ENCODE data around the gene PPP4R1. TPM values are rescaled to one million over a fixed set of nuclear protein-coding genes. Genes with fewer than 3 reads are reported as not detected.
A peak's percentile ranks its signal among the peaks of the same experiment; 100 is the strongest.
"Not testable (repeated sequence)": the region's sequence is repeated elsewhere in the genome, so short reads cannot be mapped to it uniquely, and the experiment has no call there.

PPP4R1 gene
- total RNA-seq, 1 experiment from 2014 or later, result 65.2 TPM

GRCh38 chr18:9642799-9643462 lies 28.6 kb upstream of the PPP4R1 start:
- intact Hi-C loops (cut with micrococcal nuclease; ENCODE audit: unreplicated experiment), result no loop called here
- no TSS peak for BruUV-seq (replicated peaks)
- CTCF ChIA-PET, result no interaction called here
- no peaks in the 10 kb centered on the region for H3K36me3 ChIP-seq (ENCODE audit: insufficient read depth, low read length, poor library complexity, severe bottlenecking)
- POLR2A ChIA-PET (ENCODE audit: low non-redundant PET), result no interaction called here
- peak overlapping the region; percentile 25 for H3K27ac ChIP-seq (ENCODE audit: low read depth, low read length, poor library complexity, severe bottlenecking)
- peak; percentile 21 for DNase-seq (ENCODE audit: low spot score)
- H3K4me1 ChIP-seq (ENCODE audit: insufficient read depth, low read length, poor library complexity, severe bottlenecking), result peaks cover 18% of the 10 kb centered on the region
- H3K27me3 ChIP-seq (replicated peaks; ENCODE audit: insufficient read depth, low read depth, low read length, poor library complexity), result no peaks in the 10 kb centered on the region
- no peak overlapping the region for H3K4me3 ChIP-seq (ENCODE audit: low read depth, low read length, poor library complexity, severe bottlenecking)
- H3K9me3 ChIP-seq (ENCODE audit: low read depth, low read length, poor library complexity, severe bottlenecking), result no peaks in the 10 kb centered on the region
- TF ChIP-seq EZH2 (IDR thresholded peaks at IDR 0.05; ENCODE audit: borderline replicate concordance, low read depth, low read length, poor library complexity, severe bottlenecking) (no peak), CTCF (conservative IDR thresholded peaks at IDR 0.05; ENCODE audit: low read depth, low read length) (no peak)

DNA sequence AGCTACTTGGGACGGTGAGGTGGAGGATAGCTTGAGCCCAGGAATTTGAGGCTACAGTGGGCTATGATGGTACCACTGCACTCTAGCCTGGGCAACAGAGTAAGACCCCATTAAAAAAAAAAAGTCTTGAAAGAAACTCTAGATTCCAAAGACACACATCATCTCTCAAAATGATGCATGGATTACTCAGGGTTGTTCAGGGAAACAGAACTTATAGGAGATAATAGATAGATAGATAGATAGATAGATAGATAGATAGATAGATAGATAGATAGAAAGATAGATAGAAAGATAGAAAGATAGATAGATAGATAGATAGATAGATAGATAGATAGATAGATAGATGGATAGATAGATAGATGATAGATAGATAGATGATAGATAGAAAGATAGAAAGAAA lies 26.7 kb upstream of the PPP4R1 start:
- H3K9me3 ChIP-seq (ENCODE audit: low read depth, low read length, poor library complexity, severe bottlenecking); POLR2A ChIA-PET (ENCODE audit: low non-redundant PET); CTCF ChIA-PET; H3K36me3 ChIP-seq (ENCODE audit: insufficient read depth, low read length, poor library complexity, severe bottlenecking); H3K27me3 ChIP-seq (replicated peaks; ENCODE audit: insufficient read depth, low read depth, low read length, poor library complexity); BruUV-seq (replicated peaks); H3K27ac ChIP-seq (ENCODE audit: low read depth, low read length, poor library complexity, severe bottlenecking); H3K4me3 ChIP-seq (ENCODE audit: low read depth, low read length, poor library complexity, severe bottlenecking); DNase-seq (ENCODE audit: low spot score); intact Hi-C loops (cut with micrococcal nuclease; ENCODE audit: unreplicated experiment): not testable (repeated sequence)
- peaks cover 18% of the 10 kb centered on the region for H3K4me1 ChIP-seq (ENCODE audit: insufficient read depth, low read length, poor library complexity, severe bottlenecking)

GRCh38 chr18:9638886-9639285 lies 24.5 kb upstream of the PPP4R1 start:
- H3K27ac ChIP-seq (ENCODE audit: low read depth, low read length, poor library complexity, severe bottlenecking), result no peak overlapping the region
- DNase-seq (ENCODE audit: low spot score), result no peak
- POLR2A ChIA-PET (ENCODE audit: low non-redundant PET), result no interaction called here
- peaks cover 14% of the 10 kb centered on the region for H3K4me1 ChIP-seq (ENCODE audit: insufficient read depth, low read length, poor library complexity, severe bottlenecking)
- no peaks in the 10 kb centered on the region for H3K36me3 ChIP-seq (ENCODE audit: insufficient read depth, low read length, poor library complexity, severe bottlenecking)
- CTCF ChIA-PET, result no interaction called here
- H3K9me3 ChIP-seq (ENCODE audit: low read depth, low read length, poor library complexity, severe bottlenecking), result no peaks in the 10 kb centered on the region
- TF ChIP-seq CTCF (conservative IDR thresholded peaks at IDR 0.05; ENCODE audit: low read depth, low read length), result no peak
- no peak for TF ChIP-seq EZH2 (IDR thresholded peaks at IDR 0.05; ENCODE audit: borderline replicate concordance, low read depth, low read length, poor library complexity, severe bottlenecking)
- intact Hi-C loops (cut with micrococcal nuclease; ENCODE audit: unreplicated experiment), result no loop called here
- H3K27me3 ChIP-seq (replicated peaks; ENCODE audit: insufficient read depth, low read depth, low read length, poor library complexity), result no peaks in the 10 kb centered on the region
- H3K4me3 ChIP-seq (ENCODE audit: low read depth, low read length, poor library complexity, severe bottlenecking), result no peak overlapping the region
- BruUV-seq (replicated peaks), result no TSS peak

All from A673 (cell line).